ENCODE measurements around the gene GALNT5. TPM values are rescaled to one million over a fixed set of nuclear protein-coding genes. Genes with fewer than 3 reads are reported as not detected.

Gene GALNT5
- total and polyA plus RNA-seq, 10 of the 15 experiments (the other 5 are each of a cell fraction or from before 2014, with no cell fraction given): under 0.01 to 0.25 (median 0.03) TPM; not detected in 4

- ChIA-PET POLR2A (interaction anchor here (0.5 to 0.7 kb wide), 2 partner anchors 14 to 17 kb away, joined by 3 read pairs; no protein-coding TSS in a partner anchor), CTCF (interaction anchor here (1.3 to 13.5 kb wide), 10 partner anchors 12 to 158 kb away, joined by 3 to 208 read pairs (median 52); partner anchors contain the start of gene ERMN), RAD21 (ENCODE audit: unreplicated experiment) (interaction anchor here (1.6 to 8.7 kb wide), 2 partner anchors 10 to 29 kb away, joined by 3 to 126 read pairs; no protein-coding TSS in a partner anchor), SMC1A (ENCODE audit: uncharacterized antibody, unreplicated experiment) (interaction anchor here (0.7 to 12.6 kb wide), 13 partner anchors 8 to 157 kb away, joined by 3 to 165 read pairs (median 3); no protein-coding TSS in a partner anchor)
- 74% methylated on average over 2 of the region's 2 CpGs for WGBS (ENCODE audit: insufficient coverage, insufficient replicate concordance, low lambda C conversion rate, missing lambda C conversion rate)
- H3K27ac ChIP-seq (ENCODE audit: control insufficient read depth, insufficient read depth): no peak overlapping the region
- H3K9ac ChIP-seq (ENCODE audit: control insufficient read depth, insufficient read depth, low read length): no peak overlapping the region
- H3K4me2 ChIP-seq (ENCODE audit: control insufficient read depth, insufficient read depth): no peak overlapping the region
- ATAC-seq (no peak), FAIRE-seq (no peak), DNase-seq (ENCODE audit: low read depth, low spot score) (no peak)
- intact Hi-C loops (cut with micrococcal nuclease; ENCODE audit: unreplicated experiment): no loop called here
- in situ Hi-C loops (cut with MboI): no loop called here
- H4K20me1 ChIP-seq (ENCODE audit: control insufficient read depth, insufficient read depth): no peaks in the 10 kb centered on the region
- no peaks in the 10 kb centered on the region for H3K27me3 ChIP-seq (replicated peaks in 1 of 2; ENCODE audit: control insufficient read depth in 2 of 2, insufficient read depth in 2 of 2, low read length in 1 of 2)
- no peaks in the 10 kb centered on the region for H3K79me2 ChIP-seq (ENCODE audit: control insufficient read depth, insufficient read depth, low read length)
- no peaks in the 10 kb centered on the region for H3K36me3 ChIP-seq (ENCODE audit: control insufficient read depth in 2 of 2, insufficient read depth in 2 of 2, low read length in 1 of 2)
- no peaks in the 10 kb centered on the region for H3K4me1 ChIP-seq (ENCODE audit: control insufficient read depth, insufficient read depth, low read length)
- no TSS peak for BruUV-seq (replicated peaks)
- H3K9me3 ChIP-seq (replicated peaks; ENCODE audit: control insufficient read depth, insufficient read depth, low read length): no peaks in the 10 kb centered on the region
- no peak overlapping the region for H3K4me3 ChIP-seq
- no peak overlapping the region for H2AFZ ChIP-seq (ENCODE audit: control insufficient read depth, low read depth, low read length)
- no peak for TF ChIP-seq ZBTB11 (CRISPR knock-in tag; IDR thresholded peaks at IDR 0.05)
- TF ChIP-seq ZSCAN29 (IDR thresholded peaks at IDR 0.05): no peak
- no peak for TF ChIP-seq FOXM1 (IDR thresholded peaks at IDR 0.05; ENCODE audit: low read depth, low read length)
- no peak for TF ChIP-seq RAD51 (IDR thresholded peaks at IDR 0.05)
- no peak for TF ChIP-seq USF1 (IDR thresholded peaks at IDR 0.05; ENCODE audit: borderline replicate concordance, extremely low read length, insufficient read depth, low read depth, low read length)
- no peak for TF ChIP-seq BACH1 (IDR thresholded peaks at IDR 0.05; ENCODE audit: borderline replicate concordance)
- TF ChIP-seq HSF1 (IDR thresholded peaks at IDR 0.05; ENCODE audit: low read depth, low read length): no peak
- TF ChIP-seq ESRRA (IDR thresholded peaks at IDR 0.05; ENCODE audit: low read length): no peak
- no peak for TF ChIP-seq ATF2 (IDR thresholded peaks at IDR 0.05; ENCODE audit: low read length)
- no peak for TF ChIP-seq ATF3 (IDR thresholded peaks at IDR 0.05; ENCODE audit: borderline replicate concordance, extremely low read depth, low read depth, low read length)
- no peak for TF ChIP-seq PBX3 (IDR thresholded peaks at IDR 0.05; ENCODE audit: insufficient replicate concordance, low read depth, low read length)
- TF ChIP-seq STAT3 (IDR thresholded peaks at IDR 0.05; ENCODE audit: low read depth, low read length): no peak
- no peak for TF ChIP-seq TCF3 (IDR thresholded peaks at IDR 0.05; ENCODE audit: borderline replicate concordance, insufficient read depth, low read depth, low read length)
Measured at GRCh38 chr2:157333304-157334047, 76.0 kb downstream of the GALNT5 start.

Data from GM12878 (cell line).